Activated B cell treated with CpG ODN at 0.5 μM for 24 hours (primary cell): Measurements from ENCODE around the gene KDM5B. TPM values are rescaled to one million over a fixed set of nuclear protein-coding genes. Genes with fewer than 3 reads are reported as not detected.
A peak's percentile ranks its signal among the peaks of the same experiment; 100 is the strongest.

ENCODE experiments used
- ATAC-seq: fragments of 200-7000 bp; cut with Tn5 transposase; one replicate; pipeline ENCODE4 v1.10.0; 2021; ENCODE audit warnings: low read depth, mild to moderate bottlenecking, moderate library complexity
- CTCF ChIA-PET: fragments of 350-600 bp; sonication (Branson Sonifier 250); formaldehyde crosslinking; loops from one replicate; lab custom pipeline; 2021; ENCODE audit warnings: antibody characterized with exemption; lab: Charles Lee
- POLR2A ChIA-PET: fragments of 350-600 bp; sonication (Branson Sonifier 250); formaldehyde crosslinking; loops from one replicate; lab custom pipeline; 2021; ENCODE audit warnings: antibody characterized with exemption; lab: Charles Lee
- DNase-seq: peaks from one replicate; pipeline ENCODE4 v3.0.0; 2022
- H3K27ac Mint-ChIP-seq: one replicate; pipeline ENCODE4 v1.8.0; 2020; ENCODE audit warnings: mixed read lengths
- H3K27me3 Mint-ChIP-seq: one replicate; pipeline ENCODE4 v1.8.0; 2021; ENCODE audit warnings: mixed read lengths
- H3K36me3 Mint-ChIP-seq: one replicate; pipeline ENCODE4 v1.8.0; 2021; ENCODE audit warnings: low read depth, mixed read lengths
- H3K4me1 Mint-ChIP-seq: one replicate; pipeline ENCODE4 v1.8.0; 2021; ENCODE audit warnings: mixed read lengths
- H3K4me3 Mint-ChIP-seq: one replicate; pipeline ENCODE4 v1.8.0; 2020; ENCODE audit warnings: mild to moderate bottlenecking, mixed read lengths
- H3K9me3 Mint-ChIP-seq: one replicate; pipeline ENCODE4 v1.8.0; 2020; ENCODE audit warnings: mixed read lengths
- CTCF ChIP-seq: fragments of 200-600 bp; IDR thresholded peaks from one replicate; pipeline ENCODE4 v1.8.0; 2022; ENCODE audit warnings: antibody characterized with exemption, mild to moderate bottlenecking
- intact Hi-C: fragments of 100-400 bp; cut with micrococcal nuclease; formaldehyde crosslinking; loops from one replicate; pipeline ENCODE4 v1.15.1; 2024
- total RNA-seq: library from RNA; stranded (reverse); gene quantifications from 2 replicates; pipeline ENCODE4 v1.2.3, GENCODE V29; 2022

The KDM5B gene
- total RNA-seq, 1 donor from 2014 or later: 43.5 TPM

- ChIA-PET CTCF (no interaction called here), POLR2A (interaction anchor here (0.7 kb wide), 1 partner anchor 33 kb away, joined by 7 read pairs; no protein-coding TSS in a partner anchor)
- Mint-ChIP-seq H3K27ac (no peak overlapping the region), H3K9me3 (no peaks in the 10 kb centered on the region), H3K4me3 (no peak overlapping the region), H3K27me3 (no peaks in the 10 kb centered on the region), H3K36me3 (no peaks in the 10 kb centered on the region), H3K4me1 (peaks cover 25% of the 10 kb centered on the region)
- intact Hi-C loops: loop anchor here (5.0 kb wide), 1 partner anchor 100 kb away; no protein-coding TSS in a partner anchor
- DNase-seq: no peak
- TF ChIP-seq CTCF: no peak
- ATAC-seq: peak; percentile 67
Observed at GRCh38 chr1:202852163-202852904, 44.1 kb upstream of the KDM5B start.

GRCh38 chr1:202850593-202851362, 42.6 kb upstream of the KDM5B start:
- peak; percentile 9 for ATAC-seq
- intact Hi-C loops: loop anchor here (5.0 kb wide), 1 partner anchor 98 kb away; no protein-coding TSS in a partner anchor
- H3K4me1 Mint-ChIP-seq: peaks cover 25% of the 10 kb centered on the region
- CTCF ChIA-PET: no interaction called here
- H3K9me3 Mint-ChIP-seq: no peaks in the 10 kb centered on the region
- H3K27me3 Mint-ChIP-seq: no peaks in the 10 kb centered on the region
- TF ChIP-seq CTCF: no peak
- no peak overlapping the region for H3K4me3 Mint-ChIP-seq
- H3K36me3 Mint-ChIP-seq: no peaks in the 10 kb centered on the region
- DNase-seq: no peak
- H3K27ac Mint-ChIP-seq: peak overlapping the region; percentile 36
- POLR2A ChIA-PET: no interaction called here

GRCh38 chr1:202848191-202848542, 39.9 kb upstream of the KDM5B start:
- ChIA-PET POLR2A (no interaction called here), CTCF (no interaction called here)
- peak overlapping the region; percentile 3 for H3K27ac Mint-ChIP-seq
- no peak overlapping the region for H3K4me3 Mint-ChIP-seq
- intact Hi-C loops: no loop called here
- no peaks in the 10 kb centered on the region for H3K36me3 Mint-ChIP-seq
- ATAC-seq: peak; percentile 81
- no peaks in the 10 kb centered on the region for H3K9me3 Mint-ChIP-seq
- no peak for DNase-seq
- TF ChIP-seq CTCF: no peak
- H3K4me1 Mint-ChIP-seq: peaks cover 25% of the 10 kb centered on the region
- H3K27me3 Mint-ChIP-seq: no peaks in the 10 kb centered on the region

- H3K9me3 Mint-ChIP-seq: no peaks in the 10 kb centered on the region
- DNase-seq: no peak
- no peak for ATAC-seq
- ChIA-PET POLR2A (no interaction called here), CTCF (no interaction called here)
- no peak for TF ChIP-seq CTCF
- H3K27ac Mint-ChIP-seq: no peak overlapping the region
- peaks cover 13% of the 10 kb centered on the region for H3K4me1 Mint-ChIP-seq
- no peak overlapping the region for H3K4me3 Mint-ChIP-seq
- intact Hi-C loops: no loop called here
- H3K27me3 Mint-ChIP-seq: no peaks in the 10 kb centered on the region
- no peaks in the 10 kb centered on the region for H3K36me3 Mint-ChIP-seq
Observed at GRCh38 chr1:202844935-202845334, 36.7 kb upstream of the KDM5B start.

- Mint-ChIP-seq H3K4me1 (peaks cover 9% of the 10 kb centered on the region), H3K4me3 (no peak overlapping the region), H3K27ac (no peak overlapping the region), H3K36me3 (no peaks in the 10 kb centered on the region), H3K9me3 (no peaks in the 10 kb centered on the region), H3K27me3 (no peaks in the 10 kb centered on the region)
- DNase-seq (no peak), ATAC-seq (no peak)
- POLR2A ChIA-PET: no interaction called here
- CTCF ChIA-PET: no interaction called here
- no peak for TF ChIP-seq CTCF
- intact Hi-C loops: no loop called here
Observed at GRCh38 chr1:202844259-202844658, 36.0 kb upstream of the KDM5B start.
